Measurements from ENCODE around the gene FABP7. TPM values are rescaled to one million over a fixed set of nuclear protein-coding genes. Genes with fewer than 3 reads are reported as not detected.

FABP7 gene
- total and polyA plus RNA-seq, 4 donors = 0.03 to 10.4 TPM; not detected in 2

DNA sequence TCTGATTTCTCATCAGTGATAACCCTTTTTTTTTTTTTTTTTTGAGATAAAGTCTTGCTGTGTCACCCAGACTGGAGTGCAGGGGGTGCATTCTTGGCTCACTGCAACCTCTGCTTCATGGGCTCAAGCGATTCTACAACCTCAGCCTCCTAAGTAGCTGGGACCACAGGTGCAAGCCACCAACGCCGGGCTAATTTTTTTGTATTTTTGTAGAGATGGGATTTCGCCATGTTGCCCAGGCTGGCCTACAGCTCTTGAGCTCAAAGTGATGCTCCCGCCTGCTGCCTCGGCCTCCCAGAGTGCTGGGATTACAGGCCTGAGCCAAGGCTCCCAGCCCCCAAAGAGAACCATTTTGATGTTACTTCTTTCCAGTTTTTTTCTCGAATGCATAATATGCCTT lies 2.2 kb downstream of the FABP7 start:
- Histone ChIP-seq H3K4me1 (ENCODE audit: control insufficient read depth in 5 of 5, insufficient read depth in 5 of 5, low read length in 5 of 5) (peaks cover 0 to 8% (median 0%) of the 10 kb centered on the region in 5 donors), H3K27ac (ENCODE audit: low read depth in 1 of 2, low read length in 1 of 2) (no peak overlapping the region), H3K36me3 (ENCODE audit: control insufficient read depth in 4 of 4, insufficient read depth in 4 of 4, low read length in 4 of 4) (no peaks in the 10 kb centered on the region), H3K9ac (ENCODE audit: insufficient read depth in 1 of 2, low read length in 2 of 2) (no peak overlapping the region), H3K9me3 (ENCODE audit: control insufficient read depth in 4 of 4, insufficient read depth in 3 of 4, low read length in 3 of 4) (no peaks in the 10 kb centered on the region), H3K4me3 (no peak overlapping the region), H3K27me3 (ENCODE audit: control insufficient read depth in 3 of 3, insufficient read depth in 3 of 3, low read length in 2 of 3) (no peaks in the 10 kb centered on the region)
- DNase-seq (no peak), ATAC-seq (ENCODE audit: insufficient read depth, low FRiP score) (no peak)
- TF ChIP-seq, protein P1, sequence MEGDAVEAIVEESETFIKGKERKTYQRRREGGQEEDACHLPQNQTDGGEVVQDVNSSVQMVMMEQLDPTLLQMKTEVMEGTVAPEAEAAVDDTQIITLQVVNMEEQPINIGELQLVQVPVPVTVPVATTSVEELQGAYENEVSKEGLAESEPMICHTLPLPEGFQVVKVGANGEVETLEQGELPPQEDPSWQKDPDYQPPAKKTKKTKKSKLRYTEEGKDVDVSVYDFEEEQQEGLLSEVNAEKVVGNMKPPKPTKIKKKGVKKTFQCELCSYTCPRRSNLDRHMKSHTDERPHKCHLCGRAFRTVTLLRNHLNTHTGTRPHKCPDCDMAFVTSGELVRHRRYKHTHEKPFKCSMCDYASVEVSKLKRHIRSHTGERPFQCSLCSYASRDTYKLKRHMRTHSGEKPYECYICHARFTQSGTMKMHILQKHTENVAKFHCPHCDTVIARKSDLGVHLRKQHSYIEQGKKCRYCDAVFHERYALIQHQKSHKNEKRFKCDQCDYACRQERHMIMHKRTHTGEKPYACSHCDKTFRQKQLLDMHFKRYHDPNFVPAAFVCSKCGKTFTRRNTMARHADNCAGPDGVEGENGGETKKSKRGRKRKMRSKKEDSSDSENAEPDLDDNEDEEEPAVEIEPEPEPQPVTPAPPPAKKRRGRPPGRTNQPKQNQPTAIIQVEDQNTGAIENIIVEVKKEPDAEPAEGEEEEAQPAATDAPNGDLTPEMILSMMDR (IDR thresholded peaks at IDR 0.05; ENCODE audit: control extremely low read depth, extremely low read depth) = no peak
- 94 to 95% methylated on average over 7 of the region's 7 CpGs for WGBS, 2 donors

DNA sequence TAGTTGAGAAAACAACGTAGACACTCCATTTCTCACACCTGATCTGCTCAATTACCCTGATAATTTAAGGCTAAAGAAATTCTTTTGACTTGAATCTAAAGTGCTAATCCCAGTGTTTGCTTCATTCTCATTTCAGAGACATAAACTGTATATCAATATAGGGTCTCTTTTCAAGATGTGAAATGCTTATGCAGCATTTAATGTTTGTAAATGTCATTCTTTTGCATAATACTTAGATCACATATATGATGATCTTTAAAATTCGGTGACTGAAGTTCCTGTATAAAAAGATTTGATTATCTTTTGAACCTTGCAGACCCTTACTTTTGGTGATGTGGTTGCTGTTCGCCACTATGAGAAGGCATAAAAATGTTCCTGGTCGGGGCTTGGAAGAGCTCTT lies 3.9 kb downstream of the FABP7 start:
- no peak for DNase-seq
- no peak overlapping the region for H3K9ac ChIP-seq (ENCODE audit: insufficient read depth in 1 of 2, low read length in 2 of 2)
- 74 to 85% methylated on average over 4 of the region's 4 CpGs for WGBS, 2 donors
- no peak for ATAC-seq (ENCODE audit: insufficient read depth, low FRiP score)
- no peaks in the 10 kb centered on the region for H3K27me3 ChIP-seq (ENCODE audit: control insufficient read depth in 3 of 3, insufficient read depth in 3 of 3, low read length in 2 of 3)
- H3K4me3 ChIP-seq = no peak overlapping the region
- H3K27ac ChIP-seq (ENCODE audit: low read depth in 1 of 2, low read length in 1 of 2) = no peak overlapping the region
- H3K36me3 ChIP-seq (ENCODE audit: control insufficient read depth in 4 of 4, insufficient read depth in 4 of 4, low read length in 4 of 4) = no peaks in the 10 kb centered on the region
- no peaks in the 10 kb centered on the region for H3K9me3 ChIP-seq (ENCODE audit: control insufficient read depth in 4 of 4, insufficient read depth in 3 of 4, low read length in 3 of 4)
- peaks cover 0 to 12% (median 0%) of the 10 kb centered on the region in 5 donors for H3K4me1 ChIP-seq (ENCODE audit: control insufficient read depth in 5 of 5, insufficient read depth in 5 of 5, low read length in 5 of 5)
- TF ChIP-seq, protein P1 (IDR thresholded peaks at IDR 0.05; ENCODE audit: control extremely low read depth, extremely low read depth) = no peak

DNA sequence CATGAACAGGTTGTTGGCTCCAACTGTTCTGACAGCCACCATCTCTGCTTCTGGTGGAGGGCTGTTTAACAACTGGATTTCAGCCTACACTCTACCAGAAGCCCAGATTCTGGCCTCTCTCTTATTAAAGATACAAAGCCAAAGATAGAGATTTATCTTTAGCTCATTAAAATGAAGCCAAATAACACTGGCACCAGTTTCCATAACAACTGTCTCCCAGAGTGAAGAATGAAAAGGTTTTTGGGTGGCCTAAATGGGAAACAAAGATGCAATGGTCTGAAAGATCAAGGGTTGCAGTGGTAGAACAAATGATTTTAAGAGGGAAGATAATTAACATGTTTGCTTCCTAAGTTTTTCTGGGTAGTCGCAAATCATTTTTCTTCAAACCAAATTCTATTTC lies 6.4 kb downstream of the FABP7 start:
- Histone ChIP-seq H3K36me3 (ENCODE audit: control insufficient read depth in 4 of 4, insufficient read depth in 4 of 4, low read length in 4 of 4) (peaks cover 0 to 4% (median 0%) of the 10 kb centered on the region in 4 donors), H3K27ac (ENCODE audit: low read depth in 1 of 2, low read length in 1 of 2) (no peak overlapping the region), H3K4me1 (ENCODE audit: control insufficient read depth in 5 of 5, insufficient read depth in 5 of 5, low read length in 5 of 5) (peaks cover 0 to 16% (median under 1%) of the 10 kb centered on the region in 5 donors), H3K27me3 (ENCODE audit: control insufficient read depth in 3 of 3, insufficient read depth in 3 of 3, low read length in 2 of 3) (no peaks in the 10 kb centered on the region), H3K4me3 (no peak overlapping the region), H3K9me3 (ENCODE audit: control insufficient read depth in 4 of 4, insufficient read depth in 3 of 4, low read length in 3 of 4) (no peaks in the 10 kb centered on the region), H3K9ac (ENCODE audit: insufficient read depth in 1 of 2, low read length in 2 of 2) (no peak overlapping the region)
- ATAC-seq (ENCODE audit: insufficient read depth, low FRiP score) = no peak
- 94 to 100% methylated on average over 1 of the region's 1 CpG for WGBS, 2 donors
- no peak for DNase-seq
- TF ChIP-seq, protein P1 (IDR thresholded peaks at IDR 0.05; ENCODE audit: control extremely low read depth, extremely low read depth) = no peak

DNA sequence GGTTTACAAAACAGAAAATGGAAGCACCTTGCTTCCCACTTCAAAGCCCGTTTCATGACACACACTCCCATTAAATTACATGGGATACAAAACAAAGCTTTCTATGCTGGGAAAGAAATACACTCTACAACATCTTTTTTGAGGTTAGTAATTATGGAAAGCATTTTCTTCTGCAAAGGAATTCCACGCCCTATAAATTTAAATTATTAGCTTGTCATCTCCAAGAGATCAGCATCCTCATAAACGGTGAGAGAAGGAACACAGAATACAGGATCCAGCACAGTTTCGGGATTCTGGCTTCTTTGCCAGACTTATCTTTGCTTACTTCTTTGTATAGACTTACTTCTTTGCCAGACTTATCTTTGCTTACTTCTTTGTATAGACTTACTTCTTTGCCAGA lies 8.2 kb downstream of the FABP7 start:
- 79 to 87% methylated on average over 4 of the region's 4 CpGs for WGBS, 2 donors
- TF ChIP-seq, protein P1 (IDR thresholded peaks at IDR 0.05; ENCODE audit: control extremely low read depth, extremely low read depth) = no peak

More for the DNA sequence above, 8.2 kb downstream of the FABP7 start:
- ATAC-seq (ENCODE audit: insufficient read depth, low FRiP score) (no peak), DNase-seq (no peak)
- H3K4me3 ChIP-seq = no peak overlapping the region
- H3K27ac ChIP-seq (ENCODE audit: low read depth in 1 of 2, low read length in 1 of 2) = no peak overlapping the region
- no peaks in the 10 kb centered on the region for H3K27me3 ChIP-seq (ENCODE audit: control insufficient read depth in 3 of 3, insufficient read depth in 3 of 3, low read length in 2 of 3)
- H3K9ac ChIP-seq (ENCODE audit: insufficient read depth in 1 of 2, low read length in 2 of 2) = no peak overlapping the region
- H3K9me3 ChIP-seq (ENCODE audit: control insufficient read depth in 4 of 4, insufficient read depth in 3 of 4, low read length in 3 of 4) = no peaks in the 10 kb centered on the region
- peaks cover 0 to 31% (median 3%) of the 10 kb centered on the region in 5 donors for H3K4me1 ChIP-seq (ENCODE audit: control insufficient read depth in 5 of 5, insufficient read depth in 5 of 5, low read length in 5 of 5)
- peaks cover 0 to 4% (median 0%) of the 10 kb centered on the region in 4 donors for H3K36me3 ChIP-seq (ENCODE audit: control insufficient read depth in 4 of 4, insufficient read depth in 4 of 4, low read length in 4 of 4)
